Upper lobe of left lung (tissue), 6 donors: Measurements from ENCODE around the gene LSM12. TPM values are rescaled to one million over a fixed set of nuclear protein-coding genes. Genes with fewer than 3 reads are reported as not detected.

Experiments
- ATAC-seq, 2 donors: fragments of 200-7000 bp; cut with Tn5 transposase; one replicate each; pipeline ENCODE4 v1.9.1; 2022; ENCODE audit warnings: mild to moderate bottlenecking in 2 of 2, moderate library complexity in 2 of 2; ENCODE audit not compliant: low FRiP score in 2 of 2
- DNase-seq, 2 donors: peaks; one replicate each; pipeline ENCODE4 v3.0.0-alpha.2; 2019 to 2020
- H3K27ac ChIP-seq, 4 donors: fragments of 200-600 bp; sonication (generic); one replicate each; pipeline ENCODE4 v1.5.1; 2016 to 2019
- H3K27me3 ChIP-seq, 4 donors: fragments of 200-600 bp; sonication (generic); one replicate each; pipeline ENCODE4 v1.5.1; 2017 to 2019
- H3K36me3 ChIP-seq, 4 donors: fragments of 200-600 bp; sonication (generic); one replicate each; pipeline ENCODE4 v1.5.1; 2016 to 2019
- H3K4me1 ChIP-seq, 4 donors: fragments of 200-600 bp; sonication (generic); one replicate each; pipeline ENCODE4 v1.5.1; 2018 to 2019
- H3K4me3 ChIP-seq, 4 donors: fragments of 200-600 bp; sonication (generic); one replicate each; pipeline ENCODE4 v1.5.1; 2017 to 2019; ENCODE audit warnings: mild to moderate bottlenecking in 2 of 4, moderate library complexity in 1 of 4
- H3K9me3 ChIP-seq, 4 donors: fragments of 200-600 bp; sonication (generic); one replicate each; pipeline ENCODE4 v1.5.1; 2018 to 2019
- CTCF ChIP-seq, 6 experiments: fragments of 450-650 bp in 4 of 6; fragments of 200-600 bp in 2 of 6; sonication (generic) in 2 of 6; IDR thresholded peaks; one replicate each; pipeline ENCODE4 v1.5.1; 2016 to 2019; ENCODE audit warnings: antibody characterized with exemption in 6 of 6
- EP300 ChIP-seq, 4 donors: sonication (generic); formaldehyde crosslinking; IDR thresholded peaks; one replicate each; pipeline ENCODE4 v1.5.1; 2017; ENCODE audit warnings: antibody characterized with exemption in 4 of 4, control low read depth in 2 of 4
- POLR2A ChIP-seq, 4 donors: fragments of 450-650 bp; IDR thresholded peaks; one replicate each; pipeline ENCODE4 v1.5.1; 2016 to 2017; ENCODE audit warnings: antibody characterized with exemption in 4 of 4, mild to moderate bottlenecking in 2 of 4
- POLR2AphosphoS5 ChIP-seq, 2 donors: sonication (generic); formaldehyde crosslinking; IDR thresholded peaks; one replicate each; pipeline ENCODE4 v1.5.1; 2017; ENCODE audit warnings: antibody characterized with exemption in 2 of 2
- WGBS, 2 donors: methylation state at CpG; one replicate each; pipeline ENCODE4 v1.1.5; 2017 to 2018; 5-methylcytosine and 5-hydroxymethylcytosine counted together
- total RNA-seq, 6 donors: library from RNA; depleted of rRNA in 4 of 6; stranded (reverse); fragments of >200 nt in 4 of 6; gene quantifications; one replicate each; pipeline versions ENCODE4 v1.1.0 to v1.2.1, GENCODE V29; 2016 to 2021
- donor health status: DM: no; HTN: no; CAD: no; lungs with moderate emphysema.
- donor health status: DM: no; HTN: yes; CAD: no; lungs with severe emphysema.

Gene LSM12
- total RNA-seq, 6 donors from 2014 or later = 14.8 to 38.3 (median 33.6) TPM

GRCh38 chr17:44095388-44095646 is 28.8 kb upstream of the LSM12 start:
- no peak for ATAC-seq
- peak overlapping the region; percentile 86 to 92 (median 88) for H3K27ac ChIP-seq
- no peaks in the 10 kb centered on the region for H3K9me3 ChIP-seq
- no peaks in the 10 kb centered on the region for H3K27me3 ChIP-seq
- no peak for TF ChIP-seq EP300 (IDR thresholded peaks at IDR 0.05)
- TF ChIP-seq POLR2A (IDR thresholded peaks at IDR 0.05) = no peak
- no peak for TF ChIP-seq POLR2AphosphoS5 (IDR thresholded peaks at IDR 0.05)
- TF ChIP-seq CTCF (IDR thresholded peaks at IDR 0.05) = no peak
- DNase-seq = no peak
- WGBS, 2 donors = 13 to 21% methylated on average over 2 of the region's 2 CpGs
- peaks cover 19 to 38% (median 35%) of the 10 kb centered on the region in 4 donors for H3K36me3 ChIP-seq
- H3K4me3 ChIP-seq = peak overlapping the region in 3 of 4 donors; percentile 22 to 43 (median 29)
- peaks cover 31 to 42% (median 36%) of the 10 kb centered on the region in 4 donors for H3K4me1 ChIP-seq

DNA sequence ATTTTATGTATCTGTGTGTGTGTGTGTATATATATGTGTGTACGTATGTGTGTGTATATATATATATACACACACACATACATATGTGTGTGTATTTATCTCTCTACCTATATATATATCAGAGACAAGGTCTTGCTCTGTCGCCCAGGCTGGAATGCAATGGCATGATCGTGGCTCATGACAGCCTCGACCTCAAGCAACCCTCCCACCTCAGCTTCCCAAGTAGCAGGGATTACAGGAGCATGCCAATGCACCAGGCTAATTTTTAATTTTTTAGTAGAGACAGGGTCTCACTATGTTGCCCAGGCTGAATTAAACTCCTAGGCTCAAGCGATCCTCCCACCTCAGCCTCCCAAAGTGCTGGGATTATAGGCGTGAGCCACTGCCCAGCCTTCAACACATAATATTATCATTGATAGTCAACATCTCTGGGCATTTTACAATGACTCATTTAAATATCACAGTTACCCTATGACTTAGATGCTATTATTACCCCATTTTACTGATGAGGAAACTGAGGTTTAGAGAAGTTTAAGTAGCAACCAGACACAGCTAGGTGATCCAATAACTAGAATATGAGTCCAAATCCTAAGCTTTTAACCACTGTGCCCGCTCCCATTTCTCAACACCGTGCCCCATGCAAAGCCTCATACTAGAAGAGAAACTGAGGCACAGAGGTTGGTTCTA is 28.4 kb upstream of the LSM12 start:
- Histone ChIP-seq H3K9me3 (no peaks in the 10 kb centered on the region), H3K27ac (peak overlapping the region; percentile 86 to 92 (median 88)), H3K4me3 (no peak overlapping the region), H3K27me3 (no peaks in the 10 kb centered on the region), H3K36me3 (peaks cover 19 to 42% (median 37%) of the 10 kb centered on the region in 4 donors), H3K4me1 (peaks cover 31 to 42% (median 36%) of the 10 kb centered on the region in 4 donors)
- 90 to 92% methylated on average over 8 of the region's 8 CpGs for whole genome bisulfite sequencing, 2 donors
- TF ChIP-seq POLR2AphosphoS5 (IDR thresholded peaks at IDR 0.05) (no peak), CTCF (IDR thresholded peaks at IDR 0.05) (no peak), POLR2A (IDR thresholded peaks at IDR 0.05) (no peak), EP300 (IDR thresholded peaks at IDR 0.05) (no peak)
- ATAC-seq (no peak), DNase-seq (no peak)

GRCh38 chr17:44093231-44093900 is 26.9 kb upstream of the LSM12 start:
- Histone ChIP-seq H3K4me1 (peaks cover 31 to 36% (median 35%) of the 10 kb centered on the region in 4 donors), H3K27me3 (no peaks in the 10 kb centered on the region), H3K4me3 (no peak overlapping the region), H3K9me3 (no peaks in the 10 kb centered on the region), H3K27ac (no peak overlapping the region), H3K36me3 (peaks cover 28 to 54% (median 44%) of the 10 kb centered on the region in 4 donors)
- ATAC-seq (no peak), DNase-seq (peak in 1 of 2 donors; percentile 71)
- WGBS, 2 donors = 92 to 96% methylated on average over 9 to 13 of the region's 21 CpGs
- TF ChIP-seq POLR2AphosphoS5 (IDR thresholded peaks at IDR 0.05) (no peak), CTCF (IDR thresholded peaks at IDR 0.05) (no peak), POLR2A (IDR thresholded peaks at IDR 0.05) (no peak), EP300 (IDR thresholded peaks at IDR 0.05) (no peak)

- no peak for DNase-seq
- no peak for ATAC-seq
- Histone ChIP-seq H3K27ac (no peak overlapping the region), H3K9me3 (no peaks in the 10 kb centered on the region), H3K4me3 (no peak overlapping the region), H3K27me3 (no peaks in the 10 kb centered on the region), H3K4me1 (peaks cover 21 to 23% (median 22%) of the 10 kb centered on the region in 4 donors), H3K36me3 (peaks cover 32 to 64% (median 55%) of the 10 kb centered on the region in 4 donors)
- TF ChIP-seq CTCF (IDR thresholded peaks at IDR 0.05) (no peak), EP300 (IDR thresholded peaks at IDR 0.05) (no peak), POLR2A (IDR thresholded peaks at IDR 0.05) (no peak), POLR2AphosphoS5 (IDR thresholded peaks at IDR 0.05) (no peak)
- WGBS, 2 donors = 90 to 93% methylated on average over 8 to 11 of the region's 11 CpGs
These were observed 25.6 kb upstream of the LSM12 start for GRCh38 chr17:44092051-44092450.
